PC-3 (cell line): ENCODE results near the gene PIAS2. TPM values are rescaled to one million over a fixed set of nuclear protein-coding genes. Genes with fewer than 3 reads are reported as not detected.

ENCODE experiments used
- ATAC-seq: fragments of 200-7000 bp; cut with Tn5 transposase; 2 replicates; pipeline ENCODE4 v1.9.1; 2020; ENCODE audit warnings: mild to moderate bottlenecking, moderate library complexity
- BruUV-seq: library from RNA; stranded (reverse); fragments of 400-500 nt; replicated peaks from 2 replicates; lab custom pipeline; 2021; lab: Mats Ljungman, UMichigan
- CTCF ChIA-PET: fragments of 300-600 bp; sonication (Branson Sonifier 250); formaldehyde crosslinking; loops from one replicate; lab custom pipeline; 2022; ENCODE audit warnings: antibody characterized with exemption; lab: Charles Lee
- POLR2A ChIA-PET: fragments of 300-600 bp; sonication (Branson Sonifier 250); formaldehyde crosslinking; loops from one replicate; lab custom pipeline; 2022; ENCODE audit warnings: antibody characterized with exemption; ENCODE audit not compliant: unreplicated experiment; lab: Charles Lee
- DNase-seq: peaks from one replicate; pipeline ENCODE4 v3.0.0-alpha.2; 2015
- H2AFZ ChIP-seq: fragments of 300-600 bp; sonication (generic); 2 replicates; pipeline ENCODE4 v1.6.0; 2016; ENCODE audit warnings: antibody characterized with exemption, low read length
- H3F3A ChIP-seq: fragments of 300-600 bp; sonication (generic); one replicate; pipeline ENCODE4 v1.6.0; 2017; ENCODE audit warnings: antibody characterized with exemption, low read length, control low read depth, mild to moderate bottlenecking; ENCODE audit not compliant: unreplicated experiment
- H3K27ac ChIP-seq: fragments of 300-600 bp; sonication (generic); 2 replicates; pipeline ENCODE4 v1.5.1; 2016; ENCODE audit warnings: mild to moderate bottlenecking, low read length
- H3K27me3 ChIP-seq: fragments of 300-600 bp; sonication (generic); 2 replicates; pipeline ENCODE4 v1.6.1; 2016; ENCODE audit warnings: low read length, mixed read lengths
- H3K36me3 ChIP-seq: fragments of 300-600 bp; sonication (generic); 2 replicates; pipeline ENCODE4 v1.6.1; 2016; ENCODE audit warnings: low read depth, mixed run types, low read length, mixed read lengths
- H3K4me1 ChIP-seq: fragments of 300-600 bp; sonication (generic); 2 replicates; pipeline ENCODE4 v1.5.1; 2016; ENCODE audit warnings: low read length; ENCODE audit not compliant: insufficient read depth
- H3K4me2 ChIP-seq: fragments of 300-600 bp; sonication (generic); 2 replicates; pipeline ENCODE4 v1.6.0; 2016; ENCODE audit warnings: low read length
- H3K4me3 ChIP-seq: fragments of 300-600 bp; sonication (generic); 2 replicates; pipeline ENCODE4 v1.5.1; 2016; ENCODE audit warnings: mild to moderate bottlenecking, low read length, mixed read lengths
- H3K79me2 ChIP-seq: fragments of 300-600 bp; sonication (generic); 2 replicates; pipeline ENCODE4 v1.6.1; 2017; ENCODE audit warnings: low read length, mixed read lengths
- H3K9ac ChIP-seq: fragments of 300-600 bp; sonication (generic); 2 replicates; pipeline ENCODE4 v1.6.0; 2016; ENCODE audit warnings: mild to moderate bottlenecking, low read length
- H3K9me2 ChIP-seq: fragments of 300-600 bp; sonication (generic); replicated peaks from 2 replicates; pipeline ENCODE4 v1.6.1; 2016; ENCODE audit warnings: mixed run types, low read length, mixed read lengths
- H3K9me3 ChIP-seq: fragments of 300-600 bp; sonication (generic); 2 replicates; pipeline ENCODE4 v1.6.1; 2016; ENCODE audit warnings: low read length, mixed read lengths
- H4K20me1 ChIP-seq: fragments of 300-600 bp; sonication (generic); 2 replicates; pipeline ENCODE4 v1.6.1; 2016; ENCODE audit warnings: low read length, mixed read lengths
- CTCF ChIP-seq: fragments of 300-600 bp; sonication (generic); conservative IDR thresholded peaks from 2 replicates; pipeline ENCODE4 v1.5.1; 2017; ENCODE audit warnings: antibody characterized with exemption, low read depth, mild to moderate bottlenecking, low read length
- EZH2 ChIP-seq: fragments of 300-600 bp; sonication (generic); IDR thresholded peaks from one replicate; pipeline ENCODE4 v1.6.1; 2017; ENCODE audit warnings: antibody characterized with exemption, mild to moderate bottlenecking, low read length; ENCODE audit not compliant: unreplicated experiment
- EZH2phosphoT487 ChIP-seq: fragments of 300-600 bp; sonication (generic); IDR thresholded peaks from 2 replicates; pipeline ENCODE4 v1.6.1; 2018; ENCODE audit warnings: mild to moderate bottlenecking, antibody characterized with exemption, low read length, borderline replicate concordance
- intact Hi-C: fragments of 100-400 bp; cut with micrococcal nuclease; formaldehyde crosslinking; loops from 2 replicates; pipeline ENCODE4 v1.9.0; 2023
- total RNA-seq: library from RNA; depleted of rRNA; stranded (reverse); fragments of >200 nt; gene quantifications from 2 replicates; pipeline ENCODE4 v1.2.3, GENCODE V29; 2014

Gene PIAS2
- total RNA-seq, 1 experiment from 2014 or later: 13.5 TPM

- BruUV-seq: no TSS peak
- Histone ChIP-seq H3K4me1 (no peaks in the 10 kb centered on the region), H2AFZ (no peak overlapping the region), H3K27me3 (no peaks in the 10 kb centered on the region), H3K9me2 (no peaks in the 10 kb centered on the region), H3K79me2 (no peaks in the 10 kb centered on the region), H3K4me3 (no peak overlapping the region), H3K27ac (no peak overlapping the region), H3K36me3 (no peaks in the 10 kb centered on the region), H3F3A (no peaks in the 10 kb centered on the region), H3K4me2 (no peak overlapping the region), H3K9ac (no peak overlapping the region), H4K20me1 (no peaks in the 10 kb centered on the region), H3K9me3 (no peaks in the 10 kb centered on the region)
- DNase-seq (no peak), ATAC-seq (no peak)
- POLR2A ChIA-PET: no interaction called here
- no peak for TF ChIP-seq CTCF
- no peak for TF ChIP-seq EZH2
- TF ChIP-seq EZH2phosphoT487: no peak
- intact Hi-C loops: no loop called here
- CTCF ChIA-PET: no interaction called here
Measured at GRCh38 chr18:46859855-46860254, 57.5 kb downstream of the PIAS2 start.

- ATAC-seq (no peak), DNase-seq (no peak)
- Histone ChIP-seq H3K9me2 (no peaks in the 10 kb centered on the region), H2AFZ (no peak overlapping the region), H3K9me3 (no peaks in the 10 kb centered on the region), H3F3A (no peaks in the 10 kb centered on the region), H3K9ac (no peak overlapping the region), H4K20me1 (no peaks in the 10 kb centered on the region), H3K4me3 (no peak overlapping the region), H3K27ac (no peak overlapping the region), H3K27me3 (no peaks in the 10 kb centered on the region), H3K79me2 (no peaks in the 10 kb centered on the region), H3K4me1 (no peaks in the 10 kb centered on the region), H3K4me2 (no peak overlapping the region), H3K36me3 (no peaks in the 10 kb centered on the region)
- intact Hi-C loops: no loop called here
- ChIA-PET CTCF (no interaction called here), POLR2A (no interaction called here)
- TF ChIP-seq EZH2 (no peak), CTCF (no peak), EZH2phosphoT487 (no peak)
- BruUV-seq: no TSS peak
Measured at GRCh38 chr18:46858290-46858689, 59.0 kb downstream of the PIAS2 start.

GRCh38 chr18:46856973-46857372, 60.3 kb downstream of the PIAS2 start:
- CTCF ChIA-PET: no interaction called here
- BruUV-seq: no TSS peak

More at GRCh38 chr18:46856973-46857372, 60.3 kb downstream of the PIAS2 start:
- H3K9me3 ChIP-seq: no peaks in the 10 kb centered on the region
- H3F3A ChIP-seq: no peaks in the 10 kb centered on the region
- H3K36me3 ChIP-seq: no peaks in the 10 kb centered on the region
- no peaks in the 10 kb centered on the region for H3K9me2 ChIP-seq
- H3K4me2 ChIP-seq: no peak overlapping the region
- no peak overlapping the region for H2AFZ ChIP-seq
- no peaks in the 10 kb centered on the region for H3K4me1 ChIP-seq
- H3K27me3 ChIP-seq: no peaks in the 10 kb centered on the region
- no peaks in the 10 kb centered on the region for H4K20me1 ChIP-seq
- ATAC-seq: no peak
- no peak overlapping the region for H3K4me3 ChIP-seq
- no peak overlapping the region for H3K27ac ChIP-seq
- H3K79me2 ChIP-seq: no peaks in the 10 kb centered on the region
- POLR2A ChIA-PET: no interaction called here
- intact Hi-C loops: no loop called here
- DNase-seq: no peak
- H3K9ac ChIP-seq: no peak overlapping the region
- no peak for TF ChIP-seq EZH2
- no peak for TF ChIP-seq EZH2phosphoT487
- TF ChIP-seq CTCF: no peak
